ENCODE data around the gene RASAL2.

DNA sequence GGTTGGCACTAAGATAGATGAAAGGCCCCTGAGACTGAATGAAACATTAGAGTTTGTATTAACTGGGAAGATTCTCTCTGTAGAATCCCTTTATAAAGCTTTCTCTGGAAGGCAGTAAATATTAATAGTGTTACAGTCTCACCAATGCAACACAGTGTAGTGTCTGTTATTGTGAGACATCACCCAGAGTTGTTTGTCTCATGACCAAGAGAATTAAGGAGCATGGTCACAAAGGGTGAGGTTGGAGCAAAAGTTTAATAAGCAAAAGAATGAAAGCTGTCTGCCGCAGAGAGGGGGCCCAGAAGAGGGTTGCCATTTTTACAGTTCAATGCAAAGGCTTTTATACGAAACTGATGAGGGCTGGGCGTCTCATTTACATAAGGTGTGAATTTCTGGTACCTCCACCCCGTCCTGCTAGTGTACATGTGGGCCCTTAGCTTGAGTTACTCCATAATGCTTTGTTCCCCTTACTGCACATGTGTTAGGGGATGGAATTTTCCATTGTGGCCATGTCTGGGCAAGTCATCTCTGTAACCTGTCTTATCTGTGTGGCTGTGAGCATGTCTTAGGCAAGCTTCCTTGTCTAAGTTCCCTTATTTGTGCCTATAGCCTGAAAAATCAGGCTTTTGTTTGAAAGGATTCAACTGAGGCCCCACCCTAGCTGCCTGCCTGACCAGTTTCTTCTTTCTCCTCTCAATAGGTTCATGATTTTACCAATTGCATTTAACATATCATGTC lies 184.1 kb downstream of the RASAL2 start:
- TF ChIP-seq, protein P1, sequence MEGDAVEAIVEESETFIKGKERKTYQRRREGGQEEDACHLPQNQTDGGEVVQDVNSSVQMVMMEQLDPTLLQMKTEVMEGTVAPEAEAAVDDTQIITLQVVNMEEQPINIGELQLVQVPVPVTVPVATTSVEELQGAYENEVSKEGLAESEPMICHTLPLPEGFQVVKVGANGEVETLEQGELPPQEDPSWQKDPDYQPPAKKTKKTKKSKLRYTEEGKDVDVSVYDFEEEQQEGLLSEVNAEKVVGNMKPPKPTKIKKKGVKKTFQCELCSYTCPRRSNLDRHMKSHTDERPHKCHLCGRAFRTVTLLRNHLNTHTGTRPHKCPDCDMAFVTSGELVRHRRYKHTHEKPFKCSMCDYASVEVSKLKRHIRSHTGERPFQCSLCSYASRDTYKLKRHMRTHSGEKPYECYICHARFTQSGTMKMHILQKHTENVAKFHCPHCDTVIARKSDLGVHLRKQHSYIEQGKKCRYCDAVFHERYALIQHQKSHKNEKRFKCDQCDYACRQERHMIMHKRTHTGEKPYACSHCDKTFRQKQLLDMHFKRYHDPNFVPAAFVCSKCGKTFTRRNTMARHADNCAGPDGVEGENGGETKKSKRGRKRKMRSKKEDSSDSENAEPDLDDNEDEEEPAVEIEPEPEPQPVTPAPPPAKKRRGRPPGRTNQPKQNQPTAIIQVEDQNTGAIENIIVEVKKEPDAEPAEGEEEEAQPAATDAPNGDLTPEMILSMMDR (IDR thresholded peaks at IDR 0.05), result no peak
- TF ChIP-seq EZH2phosphoT487 (IDR thresholded peaks at IDR 0.05), result no peak
- TF ChIP-seq EZH2 (IDR thresholded peaks at IDR 0.05), result no peak

All from neural progenitor cell (in vitro differentiated cells).